Measurements from ENCODE around the gene TNFSF9. TPM values are rescaled to one million over a fixed set of nuclear protein-coding genes. Genes with fewer than 3 reads are reported as not detected.

Gene TNFSF9
- total RNA-seq, 4 donors from 2014 or later: 0.29 to 2.7 (median 0.45) TPM; not detected in 1

DNA sequence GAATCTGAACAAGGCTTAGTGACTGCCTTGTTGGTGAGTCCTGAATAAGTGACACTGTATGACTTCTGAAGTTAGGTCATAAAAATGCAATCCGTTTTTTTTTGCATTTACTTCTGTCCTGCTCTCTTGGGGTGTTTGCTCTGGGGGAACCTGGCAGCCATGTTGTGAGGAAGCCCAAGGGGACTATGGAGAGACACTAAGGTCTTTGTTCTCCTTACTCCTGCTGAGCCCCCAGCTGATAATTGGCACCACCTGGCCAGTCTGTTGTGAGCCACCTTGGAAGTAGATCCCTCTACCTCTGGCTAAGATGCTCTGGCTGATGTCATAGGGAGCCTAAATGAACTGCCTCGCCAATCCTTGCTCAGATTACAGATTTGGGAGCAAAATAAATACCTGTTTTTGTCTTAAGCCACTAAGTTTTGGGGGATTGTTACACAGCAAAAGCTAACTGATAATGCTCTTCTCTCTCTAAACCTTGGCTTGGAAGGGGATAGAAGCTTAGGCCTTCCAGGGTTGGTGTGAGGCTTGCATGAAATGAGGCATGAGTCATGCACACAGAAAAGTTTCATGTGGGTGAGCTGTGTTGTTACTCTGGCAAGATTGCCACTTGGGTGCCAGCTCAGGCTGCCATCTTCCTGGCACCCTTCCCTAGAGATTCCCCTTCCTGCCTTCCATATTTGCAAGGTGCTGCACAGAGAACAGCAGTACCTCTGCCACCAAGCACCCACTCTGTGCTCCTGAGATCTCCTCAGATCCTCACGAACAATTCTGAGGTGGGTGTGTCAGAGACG is 38.8 kb upstream of the TNFSF9 start:
- H3K9me3 ChIP-seq: peaks cover 0 to 13% (median 9%) of the 10 kb centered on the region in 4 donors
- TF ChIP-seq EP300 (IDR thresholded peaks at IDR 0.05) (no peak), POLR2AphosphoS5 (IDR thresholded peaks at IDR 0.05) (no peak), CTCF (IDR thresholded peaks at IDR 0.05) (no peak), POLR2A (IDR thresholded peaks at IDR 0.05; ENCODE audit: low read depth) (no peak)
- H3K27me3 ChIP-seq: peaks cover 0 to 42% (median 0%) of the 10 kb centered on the region in 4 donors
- no peak overlapping the region for H3K4me3 ChIP-seq
- no peak for DNase-seq (ENCODE audit: extremely low spot score)
- H3K4me1 ChIP-seq: no peaks in the 10 kb centered on the region
- 91% methylated on average over 4 of the region's 4 CpGs for WGBS
- H3K36me3 ChIP-seq: no peaks in the 10 kb centered on the region
- no peak overlapping the region for H3K27ac ChIP-seq (replicated peaks in 1 of 4)
- intact Hi-C loops (cut with DNase I): no loop called here

DNA sequence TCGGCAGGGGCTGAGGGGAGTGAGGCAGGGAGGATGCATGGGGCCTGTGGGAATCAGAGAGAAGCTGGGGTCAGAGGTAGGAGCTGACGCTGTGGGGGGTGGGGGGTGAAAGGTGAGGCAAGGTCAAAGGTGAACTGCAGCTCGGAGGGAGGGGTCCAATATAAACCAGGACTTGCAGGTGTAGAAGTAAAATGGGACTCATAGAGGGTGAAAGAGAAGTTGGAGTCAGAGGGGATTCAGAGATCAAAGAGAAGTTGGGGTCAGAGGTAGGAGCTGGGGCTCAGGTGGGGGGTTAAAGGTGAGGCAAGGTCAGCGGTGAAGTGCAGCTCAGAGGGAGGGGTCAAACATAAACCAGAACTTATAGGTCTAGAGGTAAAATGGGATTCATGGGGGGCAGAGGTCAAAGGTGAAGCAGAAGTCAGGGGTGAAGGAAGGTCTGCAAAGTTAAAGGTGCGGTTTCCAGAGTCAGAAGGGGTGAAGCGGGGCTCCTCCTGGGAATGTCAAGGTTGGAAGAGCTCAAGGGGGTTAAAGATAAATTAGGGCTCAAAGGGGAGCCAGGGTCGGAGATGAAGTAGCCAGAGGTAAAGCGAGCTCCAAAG is 36.3 kb upstream of the TNFSF9 start:
- peaks cover 0 to 13% (median 9%) of the 10 kb centered on the region in 4 donors for H3K9me3 ChIP-seq
- DNase-seq (ENCODE audit: extremely low spot score): no peak
- H3K36me3 ChIP-seq: no peaks in the 10 kb centered on the region
- no peaks in the 10 kb centered on the region for H3K4me1 ChIP-seq
- 88% methylated on average over 8 of the region's 8 CpGs for WGBS
- intact Hi-C loops (cut with DNase I): no loop called here
- H3K27ac ChIP-seq (replicated peaks in 1 of 4): no peak overlapping the region
- no peak overlapping the region for H3K4me3 ChIP-seq
- H3K27me3 ChIP-seq: peaks cover 0 to 47% (median 2%) of the 10 kb centered on the region in 4 donors
- TF ChIP-seq EP300 (IDR thresholded peaks at IDR 0.05) (no peak), POLR2A (IDR thresholded peaks at IDR 0.05; ENCODE audit: low read depth) (no peak), POLR2AphosphoS5 (IDR thresholded peaks at IDR 0.05) (no peak), CTCF (IDR thresholded peaks at IDR 0.05) (no peak)

DNA sequence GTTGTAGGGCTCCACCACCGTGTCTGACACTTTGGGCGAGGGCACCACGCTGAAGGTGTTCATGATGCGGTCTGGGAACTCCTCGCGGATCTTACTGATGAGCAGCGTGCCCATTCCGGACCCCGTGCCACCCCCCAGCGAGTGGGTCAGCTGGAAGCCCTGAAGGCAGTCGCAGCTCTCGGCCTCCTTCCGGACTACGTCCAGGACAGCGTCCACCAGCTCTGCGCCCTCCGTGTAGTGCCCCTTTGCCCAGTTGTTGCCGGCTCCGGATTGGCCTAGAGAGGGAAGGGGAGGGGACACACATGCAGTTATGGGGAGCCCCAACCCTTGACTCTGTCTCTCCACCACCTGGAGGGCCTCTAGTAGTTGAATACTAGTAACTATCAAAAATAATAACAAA is 34.9 kb upstream of the TNFSF9 start:
- intact Hi-C loops (cut with DNase I): no loop called here
- TF ChIP-seq POLR2AphosphoS5 (IDR thresholded peaks at IDR 0.05) (no peak), POLR2A (IDR thresholded peaks at IDR 0.05; ENCODE audit: low read depth) (no peak), CTCF (IDR thresholded peaks at IDR 0.05) (no peak), EP300 (IDR thresholded peaks at IDR 0.05) (no peak)
- H3K4me1 ChIP-seq: no peaks in the 10 kb centered on the region
- H3K27ac ChIP-seq (replicated peaks in 1 of 4): no peak overlapping the region
- DNase-seq (ENCODE audit: extremely low spot score): no peak
- WGBS: 92% methylated on average over 19 of the region's 19 CpGs
- peaks cover 0 to 54% (median 5%) of the 10 kb centered on the region in 4 donors for H3K27me3 ChIP-seq
- no peak overlapping the region for H3K4me3 ChIP-seq
- H3K36me3 ChIP-seq: no peaks in the 10 kb centered on the region
- peaks cover 0 to 13% (median 9%) of the 10 kb centered on the region in 4 donors for H3K9me3 ChIP-seq

DNA sequence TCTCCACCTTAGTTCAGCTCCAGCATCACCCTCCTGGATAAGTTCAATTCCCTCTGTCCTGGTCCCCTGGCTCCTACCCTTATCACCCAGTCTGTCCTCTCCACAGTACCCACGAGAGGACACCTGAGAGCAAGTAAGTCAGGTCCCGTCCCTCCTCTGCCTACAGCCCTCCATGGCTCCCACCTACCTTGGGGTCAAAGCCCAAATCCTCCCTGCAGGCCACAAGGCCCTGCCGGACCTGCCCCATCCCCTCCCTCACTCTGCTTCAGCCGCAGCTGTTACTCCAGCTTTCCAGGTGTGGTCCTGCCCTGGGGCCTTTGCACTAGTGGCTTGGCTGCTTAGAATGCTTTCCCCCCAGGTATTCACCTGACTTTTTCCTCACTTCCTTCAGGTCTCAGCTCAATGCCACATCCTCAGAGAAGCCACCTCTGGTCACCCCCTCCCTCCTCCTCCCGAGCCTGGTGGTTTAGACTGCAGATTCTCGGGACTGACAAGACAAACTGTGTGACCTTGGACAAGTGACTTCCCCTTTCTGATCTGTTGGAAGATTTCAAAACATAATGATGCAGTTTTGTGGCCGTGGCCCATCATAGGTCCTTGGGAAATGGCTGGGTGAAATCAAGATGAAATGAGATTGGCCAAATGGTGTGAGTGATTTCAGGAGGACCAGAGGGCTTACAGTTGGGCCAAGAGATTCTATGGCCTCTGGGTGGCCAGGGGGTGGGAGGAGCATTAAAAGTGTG is 32.4 kb upstream of the TNFSF9 start:
- peaks cover 11 to 16% (median 15%) of the 10 kb centered on the region in 4 donors for H3K4me1 ChIP-seq
- intact Hi-C loops (cut with DNase I): no loop called here
- H3K27ac ChIP-seq (replicated peaks in 1 of 4): no peak overlapping the region
- no peak overlapping the region for H3K4me3 ChIP-seq
- WGBS: 67% methylated on average over 5 of the region's 7 CpGs
- H3K9me3 ChIP-seq: no peaks in the 10 kb centered on the region
- no peaks in the 10 kb centered on the region for H3K36me3 ChIP-seq
- peaks cover 0 to 62% (median 24%) of the 10 kb centered on the region in 4 donors for H3K27me3 ChIP-seq
- DNase-seq (ENCODE audit: extremely low spot score): no peak
- TF ChIP-seq CTCF (IDR thresholded peaks at IDR 0.05) (no peak), POLR2AphosphoS5 (IDR thresholded peaks at IDR 0.05) (no peak)

Measured in esophagus muscularis mucosa (tissue), 4 donors.